ENCODE data around the gene VAT1L. TPM values are rescaled to one million over a fixed set of nuclear protein-coding genes. Genes with fewer than 3 reads are reported as not detected.

Gene VAT1L
- polyA plus RNA-seq, 1 of the 3 experiments (the other 2 are of a cell fraction), result 52.5 TPM

DNA sequence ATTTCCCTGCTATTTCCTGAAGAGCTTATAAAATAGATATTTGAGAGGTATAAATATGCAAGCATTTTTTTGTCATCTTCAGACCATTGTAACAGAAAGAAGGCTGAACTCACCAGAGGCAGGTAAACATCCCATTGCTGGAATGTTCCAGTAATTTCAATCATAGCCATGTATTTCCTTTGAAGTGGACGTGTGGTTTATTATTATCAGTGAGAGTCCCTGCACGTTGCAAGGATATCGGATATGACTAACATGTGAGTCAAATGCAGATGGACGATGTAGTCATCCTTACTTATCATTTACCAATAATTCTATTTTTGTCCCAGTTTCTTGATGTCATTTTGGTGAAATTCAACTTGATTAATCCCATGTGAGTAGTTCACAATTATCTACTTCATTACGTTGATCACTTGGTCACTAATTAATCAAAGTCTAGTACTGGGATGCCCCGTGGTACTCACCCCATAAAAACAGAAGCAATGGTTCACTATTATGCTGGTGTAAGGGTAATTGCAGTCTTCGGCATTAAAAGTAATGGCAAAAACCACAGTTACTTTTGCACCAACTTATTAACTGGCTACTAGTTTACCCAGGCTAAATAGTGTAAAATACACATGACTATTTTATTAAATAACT, 89.5 kb downstream of the VAT1L start (continued):
- peak; percentile 68; the same call in 1 of the 2 replicates for TF ChIP-seq RXRA (IDR thresholded peaks at IDR 0.05; ENCODE audit: borderline replicate concordance, low read depth)
- peak; percentile 98 for TF ChIP-seq MEF2A (IDR thresholded peaks at IDR 0.05; ENCODE audit: borderline replicate concordance, low read depth)
- TF ChIP-seq, protein P1, sequence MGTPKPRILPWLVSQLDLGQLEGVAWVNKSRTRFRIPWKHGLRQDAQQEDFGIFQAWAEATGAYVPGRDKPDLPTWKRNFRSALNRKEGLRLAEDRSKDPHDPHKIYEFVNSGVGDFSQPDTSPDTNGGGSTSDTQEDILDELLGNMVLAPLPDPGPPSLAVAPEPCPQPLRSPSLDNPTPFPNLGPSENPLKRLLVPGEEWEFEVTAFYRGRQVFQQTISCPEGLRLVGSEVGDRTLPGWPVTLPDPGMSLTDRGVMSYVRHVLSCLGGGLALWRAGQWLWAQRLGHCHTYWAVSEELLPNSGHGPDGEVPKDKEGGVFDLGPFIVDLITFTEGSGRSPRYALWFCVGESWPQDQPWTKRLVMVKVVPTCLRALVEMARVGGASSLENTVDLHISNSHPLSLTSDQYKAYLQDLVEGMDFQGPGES (IDR thresholded peaks at IDR 0.05; ENCODE audit: low read depth, low read length), result no peak
- no peak for TF ChIP-seq SMC3 (IDR thresholded peaks at IDR 0.05; ENCODE audit: low read depth, low read length)
- TF ChIP-seq, protein P2, sequence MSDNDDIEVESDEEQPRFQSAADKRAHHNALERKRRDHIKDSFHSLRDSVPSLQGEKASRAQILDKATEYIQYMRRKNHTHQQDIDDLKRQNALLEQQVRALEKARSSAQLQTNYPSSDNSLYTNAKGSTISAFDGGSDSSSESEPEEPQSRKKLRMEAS (IDR thresholded peaks at IDR 0.05; ENCODE audit: low read depth), result peak; percentile 81
- no peak for TF ChIP-seq RAD21 (IDR thresholded peaks at IDR 0.05; ENCODE audit: low read length)
- no peak for TF ChIP-seq EZH2phosphoT487 (IDR thresholded peaks at IDR 0.05; ENCODE audit: borderline replicate concordance, low read depth)
- no peak for TF ChIP-seq RFX5 (IDR thresholded peaks at IDR 0.05; ENCODE audit: low read length)
- no peak for TF ChIP-seq NRF1 (IDR thresholded peaks at IDR 0.05; ENCODE audit: low read depth, low read length)
- peak; percentile 76; the same call in 1 of the 2 replicates for TF ChIP-seq POLR2AphosphoS5 (IDR thresholded peaks at IDR 0.05; ENCODE audit: low read depth, low read length)
- peak; percentile 42 to 95; a peak in 3 of 4 replicates for TF ChIP-seq EP300 (IDR thresholded peaks at IDR 0.05; ENCODE audit: borderline replicate concordance in 1 of 2, low read depth in 1 of 2, low read length in 1 of 2)
- TF ChIP-seq CHD2 (IDR thresholded peaks at IDR 0.05; ENCODE audit: low read length, partially characterized antibody), result no peak
- TF ChIP-seq TAF1 (IDR thresholded peaks at IDR 0.05; ENCODE audit: borderline replicate concordance, low read depth, low read length), result peak; percentile 26; the same call in 1 of the 2 replicates
- TF ChIP-seq TEAD4 (IDR thresholded peaks at IDR 0.05; ENCODE audit: borderline replicate concordance, insufficient read depth), result peak; percentile 81
- peak; percentile 77 for TF ChIP-seq NFIC (IDR thresholded peaks at IDR 0.05; ENCODE audit: borderline replicate concordance)
- TF ChIP-seq, protein P3, sequence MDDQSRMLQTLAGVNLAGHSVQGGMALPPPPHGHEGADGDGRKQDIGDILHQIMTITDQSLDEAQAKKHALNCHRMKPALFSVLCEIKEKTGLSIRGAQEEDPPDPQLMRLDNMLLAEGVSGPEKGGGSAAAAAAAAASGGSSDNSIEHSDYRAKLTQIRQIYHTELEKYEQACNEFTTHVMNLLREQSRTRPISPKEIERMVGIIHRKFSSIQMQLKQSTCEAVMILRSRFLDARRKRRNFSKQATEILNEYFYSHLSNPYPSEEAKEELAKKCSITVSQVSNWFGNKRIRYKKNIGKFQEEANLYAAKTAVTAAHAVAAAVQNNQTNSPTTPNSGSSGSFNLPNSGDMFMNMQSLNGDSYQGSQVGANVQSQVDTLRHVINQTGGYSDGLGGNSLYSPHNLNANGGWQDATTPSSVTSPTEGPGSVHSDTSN (IDR thresholded peaks at IDR 0.05), result peak; percentile 88

DNA sequence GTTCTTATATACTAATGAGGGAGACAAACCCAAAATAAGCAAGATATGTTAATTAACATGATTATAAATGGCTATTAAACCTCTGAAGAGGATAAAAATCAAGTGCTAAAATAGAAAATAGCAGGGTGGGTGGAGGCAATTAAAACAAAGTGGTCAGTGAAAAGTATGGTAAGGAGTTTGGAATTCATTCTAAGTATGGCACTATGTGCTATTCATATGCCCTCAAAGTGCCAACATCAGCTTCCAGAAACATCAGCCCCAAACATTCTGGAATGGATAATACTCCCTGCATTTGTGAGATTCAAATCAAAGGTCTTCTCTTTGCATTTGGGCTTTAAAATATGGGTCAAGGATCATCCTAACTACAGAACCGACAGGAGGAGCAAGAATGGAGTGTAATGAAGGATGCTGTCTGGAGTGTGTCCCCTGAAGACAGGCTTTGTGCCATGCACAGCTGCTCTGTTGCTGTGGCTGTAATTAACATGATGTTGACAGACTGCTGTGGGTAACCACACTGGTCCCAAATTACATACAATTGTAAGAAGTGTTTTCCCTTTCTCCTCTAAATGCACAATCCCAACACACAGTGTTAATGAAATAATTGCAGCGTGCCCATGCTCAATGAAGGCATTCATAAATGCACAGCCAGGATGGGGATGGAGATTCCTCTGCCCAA, 93.1 kb downstream of the VAT1L start:
- Histone ChIP-seq H3F3A (replicated peaks; ENCODE audit: insufficient read depth) (peaks cover 3% of the 10 kb centered on the region), H3K79me2 (ENCODE audit: insufficient read depth) (no peaks in the 10 kb centered on the region), H3K27me3 (ENCODE audit: insufficient read depth) (no peaks in the 10 kb centered on the region), H3K9ac (no peak overlapping the region), H4K20me1 (ENCODE audit: insufficient read depth) (no peaks in the 10 kb centered on the region), H3K4me3 (ENCODE audit: low read depth in 2 of 2, low read length in 1 of 2) (no peak overlapping the region), H3K9me3 (no peaks in the 10 kb centered on the region), H3K9me2 (no peaks in the 10 kb centered on the region), H2AFZ (ENCODE audit: low read depth) (no peak overlapping the region), H3K27ac (ENCODE audit: low read depth in 2 of 2, low read length in 1 of 2) (no peak overlapping the region; a peak in 1 of 4 replicates), H3K36me3 (replicated peaks in 1 of 2; ENCODE audit: control insufficient read depth in 1 of 2, insufficient read depth in 2 of 2, low read length in 1 of 2) (no peaks in the 10 kb centered on the region), H3K4me2 (no peak overlapping the region), H3K4me1 (ENCODE audit: control insufficient read depth in 1 of 2, insufficient read depth in 2 of 2, low read depth in 1 of 2, low read length in 1 of 2) (peaks cover 5 to 9% of the 10 kb centered on the region in 2 experiments; a peak in 3 of 4 replicates)
- ChIA-PET POLR2A (no interaction called here), CTCF (no interaction called here)
- DNase-seq, result no peak
- 54% methylated on average over 2 of the region's 2 CpGs for WGBS (ENCODE audit: low lambda C conversion rate)
- TF ChIP-seq RAD21 (IDR thresholded peaks at IDR 0.05; ENCODE audit: low read length) (no peak), JUND (IDR thresholded peaks at IDR 0.05) (no peak), RXRA (IDR thresholded peaks at IDR 0.05; ENCODE audit: borderline replicate concordance, low read depth) (no peak), TAF1 (IDR thresholded peaks at IDR 0.05; ENCODE audit: borderline replicate concordance, low read depth, low read length) (no peak), CHD2 (IDR thresholded peaks at IDR 0.05; ENCODE audit: low read length, partially characterized antibody) (no peak), FOXJ3 (CRISPR knock-in tag; IDR thresholded peaks at IDR 0.05) (no peak), SIN3A (IDR thresholded peaks at IDR 0.05; ENCODE audit: borderline replicate concordance, low read depth, low read length) (no peak), GATA2 (CRISPR knock-in tag; IDR thresholded peaks at IDR 0.05) (no peak)
- TF ChIP-seq, protein P4, sequence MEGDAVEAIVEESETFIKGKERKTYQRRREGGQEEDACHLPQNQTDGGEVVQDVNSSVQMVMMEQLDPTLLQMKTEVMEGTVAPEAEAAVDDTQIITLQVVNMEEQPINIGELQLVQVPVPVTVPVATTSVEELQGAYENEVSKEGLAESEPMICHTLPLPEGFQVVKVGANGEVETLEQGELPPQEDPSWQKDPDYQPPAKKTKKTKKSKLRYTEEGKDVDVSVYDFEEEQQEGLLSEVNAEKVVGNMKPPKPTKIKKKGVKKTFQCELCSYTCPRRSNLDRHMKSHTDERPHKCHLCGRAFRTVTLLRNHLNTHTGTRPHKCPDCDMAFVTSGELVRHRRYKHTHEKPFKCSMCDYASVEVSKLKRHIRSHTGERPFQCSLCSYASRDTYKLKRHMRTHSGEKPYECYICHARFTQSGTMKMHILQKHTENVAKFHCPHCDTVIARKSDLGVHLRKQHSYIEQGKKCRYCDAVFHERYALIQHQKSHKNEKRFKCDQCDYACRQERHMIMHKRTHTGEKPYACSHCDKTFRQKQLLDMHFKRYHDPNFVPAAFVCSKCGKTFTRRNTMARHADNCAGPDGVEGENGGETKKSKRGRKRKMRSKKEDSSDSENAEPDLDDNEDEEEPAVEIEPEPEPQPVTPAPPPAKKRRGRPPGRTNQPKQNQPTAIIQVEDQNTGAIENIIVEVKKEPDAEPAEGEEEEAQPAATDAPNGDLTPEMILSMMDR (IDR thresholded peaks at IDR 0.05), result no peak
- TF ChIP-seq, protein P2 (IDR thresholded peaks at IDR 0.05; ENCODE audit: low read depth), result no peak
